Myocyte (in vitro differentiated cells): ENCODE results near the gene TMEM45B. TPM values are rescaled to one million over a fixed set of nuclear protein-coding genes. Genes with fewer than 3 reads are reported as not detected.
"Not testable (repeated sequence)": the region's sequence is repeated elsewhere in the genome, so short reads cannot be mapped to it uniquely, and the experiment has no call there.

Experiments used
- DNase-seq: peaks from one replicate; pipeline ENCODE4 v3.0.0-alpha.2; 2012; ENCODE audit warnings: low read depth
- polyA plus RNA-seq: library from polyadenylated mRNA; unstranded; fragments of >200 nt; gene quantifications from one replicate; pipeline ENCODE4 v1.2.1, GENCODE V29; 2012; ENCODE audit warnings: missing spikeins
- total RNA-seq: library from RNA; depleted of rRNA; stranded (reverse); fragments of >200 nt; gene quantifications from 2 replicates; pipeline ENCODE4 v1.2.3, GENCODE V29; 2014

The TMEM45B gene
- total RNA-seq, result 0.19 TPM in 1 of 2 replicates, not detected in the other
- polyA plus RNA-seq, result 0.08 TPM

DNA sequence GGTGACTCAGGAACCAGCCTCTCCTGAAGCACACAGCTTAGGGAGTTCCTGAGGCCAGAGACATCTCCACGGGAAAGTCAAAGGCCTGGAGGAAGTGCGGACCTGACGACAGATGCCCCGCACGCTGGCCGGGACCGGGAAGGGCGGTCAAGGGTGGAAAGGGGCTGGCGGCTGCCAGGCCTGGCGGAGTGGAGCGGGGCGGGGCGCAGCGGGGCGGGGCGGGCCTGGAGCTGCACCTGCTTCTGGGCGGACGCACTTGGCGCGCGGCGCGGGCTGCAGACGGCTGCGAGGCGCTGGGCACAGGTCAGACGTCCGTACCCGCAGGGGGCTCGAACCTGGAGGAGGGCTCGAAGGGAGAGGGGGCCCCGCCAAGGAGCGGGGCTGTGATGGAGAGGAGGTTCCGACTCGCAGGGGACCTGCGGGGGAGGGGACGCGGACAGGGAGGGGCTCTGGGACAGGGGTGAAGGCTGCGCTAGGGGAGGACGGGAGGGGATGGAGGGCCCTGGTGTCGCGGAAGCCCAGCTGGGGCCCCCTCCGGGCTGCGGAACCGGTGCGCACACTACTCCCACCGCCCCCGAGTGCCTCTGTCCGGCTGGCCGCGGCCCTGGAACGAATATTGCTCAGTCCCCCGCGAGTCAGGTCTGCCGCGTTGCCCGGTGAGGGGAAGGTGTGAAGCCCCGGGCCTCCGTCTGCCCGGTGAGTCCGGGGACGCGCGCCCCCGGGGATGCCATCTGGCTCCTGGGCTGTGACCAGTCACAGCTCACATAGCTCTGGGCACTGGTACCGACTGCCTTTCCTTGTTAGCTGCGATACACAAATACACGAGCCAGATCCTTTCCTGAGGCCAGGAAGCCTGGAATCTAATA is at the start of gene TMEM45B:
TSS of gene TMEM45B (plus strand) at position 253 of the 866 bp plus-strand sequence. CDS start 36,635 bp downstream, outside the sequence.
- no peak for DNase-seq

DNA sequence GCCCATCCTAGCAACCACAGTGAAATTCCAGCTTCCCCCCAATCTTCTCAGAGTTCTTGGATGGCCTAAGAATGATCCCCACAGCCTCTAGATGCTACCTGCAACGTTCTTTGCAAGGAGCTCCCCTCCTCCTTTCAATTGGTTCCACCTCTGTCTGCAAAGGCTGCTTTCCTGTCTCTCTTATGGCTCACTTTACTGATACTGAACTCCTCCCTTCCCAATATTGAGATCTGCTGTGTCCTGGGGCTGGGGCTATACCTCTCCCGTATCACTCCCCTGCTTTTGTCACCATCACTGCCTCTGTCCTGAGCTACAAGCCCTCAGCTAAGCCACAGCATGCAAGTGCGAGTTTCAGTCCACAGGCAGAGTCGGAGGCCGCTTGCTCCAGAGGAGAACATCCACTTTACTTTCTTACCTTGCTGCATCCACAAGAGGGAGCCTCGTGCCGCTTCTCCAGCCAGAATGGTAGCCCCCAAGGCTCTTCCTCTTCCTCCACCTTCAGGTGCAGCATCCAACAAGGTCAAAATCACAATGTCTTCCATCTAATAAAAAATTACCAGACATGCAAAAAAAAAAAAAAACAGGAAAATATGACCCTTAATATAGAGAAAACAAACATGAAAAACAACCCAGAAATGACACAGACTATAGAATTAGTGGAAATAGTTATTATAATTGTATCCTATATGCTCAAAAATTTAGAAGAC is 48.6 kb upstream of the TMEM45B start:
- peak; percentile 30 for DNase-seq

DNA sequence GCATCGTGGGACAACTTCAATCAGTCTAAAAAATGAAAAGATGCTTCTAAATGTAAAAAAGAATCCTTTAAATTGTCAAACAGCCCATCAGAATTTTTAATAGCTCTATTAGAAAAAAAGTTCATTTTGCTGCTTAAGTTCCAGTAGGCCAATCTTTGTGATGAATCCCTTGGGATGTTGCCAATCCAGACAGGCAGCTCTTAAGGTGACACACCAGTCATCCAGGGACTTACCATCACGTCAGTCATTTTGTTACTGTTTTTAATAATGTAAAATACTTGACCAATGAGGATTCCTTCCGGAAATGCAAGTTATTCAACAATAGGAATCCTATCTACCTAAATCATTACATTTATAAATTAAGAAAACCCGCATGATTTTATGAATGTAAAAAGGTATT is 47.8 kb upstream of the TMEM45B start:
- no peak for DNase-seq

DNA sequence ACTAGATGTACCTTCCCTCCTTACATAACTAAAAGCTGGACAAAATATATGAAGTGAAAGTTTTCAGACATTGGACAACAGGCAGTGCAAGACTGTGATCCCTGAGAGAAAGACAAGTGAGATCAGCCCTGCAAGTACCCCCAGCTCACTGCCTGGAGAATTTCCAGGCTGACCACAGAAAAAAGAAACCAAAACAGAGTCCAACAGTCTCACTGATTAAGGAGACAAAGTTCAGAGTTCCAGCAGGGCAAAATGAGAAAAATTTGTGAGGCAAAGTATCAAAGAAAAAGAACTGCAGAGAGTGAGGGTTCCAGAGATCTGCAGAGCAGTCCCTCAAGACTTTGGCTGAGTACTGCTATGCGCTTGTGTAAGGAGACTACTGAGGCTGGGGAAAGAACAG is 47.3 kb upstream of the TMEM45B start:
- no peak for DNase-seq

DNA sequence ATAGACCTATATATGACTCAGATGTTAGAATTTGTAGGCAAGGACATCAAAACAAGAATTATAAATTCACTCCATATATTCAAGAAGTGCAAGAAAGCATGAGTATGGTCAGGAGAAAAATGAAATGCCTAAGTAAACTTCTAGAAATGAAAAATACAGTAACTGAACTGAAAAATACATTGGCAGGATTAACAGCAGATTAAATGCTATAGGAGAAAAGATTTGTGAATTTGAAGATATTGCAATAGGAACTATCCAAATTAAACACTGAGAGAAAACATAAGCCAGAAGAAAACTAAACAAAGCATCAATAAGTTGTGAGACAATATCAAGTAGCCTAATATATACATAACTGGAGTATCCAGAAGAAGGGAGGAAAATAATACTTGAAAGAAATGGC is 46.6 kb upstream of the TMEM45B start:
- no peak for DNase-seq

DNA sequence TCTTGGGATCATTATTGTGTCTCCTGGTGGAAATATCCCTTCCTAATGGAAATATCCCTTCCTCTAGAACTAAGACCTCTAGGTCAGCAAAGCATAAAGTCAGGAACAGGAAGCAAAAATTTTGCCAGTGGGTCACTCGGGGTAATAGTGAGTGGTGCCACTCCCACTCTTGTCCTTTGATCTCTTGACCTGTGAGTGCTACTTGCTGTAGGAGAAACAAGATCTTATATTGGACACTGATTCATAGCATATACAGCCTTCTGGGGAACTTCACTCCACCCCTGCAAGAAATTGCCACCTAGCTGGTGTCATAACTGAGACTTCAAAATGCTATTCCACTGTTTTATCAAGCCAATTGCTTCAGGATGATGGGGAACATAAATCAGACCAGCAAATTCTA is 44.7 kb upstream of the TMEM45B start:
- DNase-seq, result no peak

DNA sequence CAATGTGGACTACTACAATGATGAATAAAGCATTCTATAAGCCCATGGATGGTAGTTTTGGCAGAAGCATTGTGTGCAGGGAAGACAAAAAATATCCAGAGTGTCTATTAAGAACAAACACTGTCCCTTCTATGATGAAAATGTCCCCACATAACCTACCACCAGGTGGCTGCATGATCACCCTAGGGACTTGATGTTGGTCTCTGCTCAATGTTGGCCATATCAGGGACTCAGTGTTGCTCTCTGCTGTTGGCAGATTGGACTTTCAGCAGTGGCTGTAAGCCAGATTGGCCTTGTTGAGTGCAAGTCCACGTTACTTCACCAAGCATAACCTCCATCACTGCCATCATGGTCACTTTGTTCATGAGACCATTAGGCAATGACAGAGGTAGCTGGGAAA is 44.2 kb upstream of the TMEM45B start:
- DNase-seq, result not testable (repeated sequence)

DNA sequence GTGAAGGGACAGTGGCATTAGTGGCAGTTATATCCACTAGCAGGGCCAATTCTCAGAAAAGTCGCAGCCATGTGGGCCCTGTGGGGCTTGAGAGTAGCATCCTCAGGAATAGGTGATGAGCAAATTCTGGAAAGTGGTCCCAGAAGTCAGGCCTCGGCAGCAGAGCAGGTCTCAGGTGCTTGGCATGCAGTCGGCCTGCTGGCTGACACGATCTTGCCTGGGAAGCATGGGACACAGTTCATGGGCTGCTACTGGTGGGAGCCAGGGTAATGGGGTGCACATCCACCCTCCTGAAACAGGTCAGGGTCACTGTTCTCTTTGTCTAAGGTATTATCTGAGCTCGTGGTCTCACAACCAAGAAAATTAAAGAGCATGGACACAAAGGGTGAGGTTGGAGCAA is 36.8 kb upstream of the TMEM45B start:
- DNase-seq, result no peak

DNA sequence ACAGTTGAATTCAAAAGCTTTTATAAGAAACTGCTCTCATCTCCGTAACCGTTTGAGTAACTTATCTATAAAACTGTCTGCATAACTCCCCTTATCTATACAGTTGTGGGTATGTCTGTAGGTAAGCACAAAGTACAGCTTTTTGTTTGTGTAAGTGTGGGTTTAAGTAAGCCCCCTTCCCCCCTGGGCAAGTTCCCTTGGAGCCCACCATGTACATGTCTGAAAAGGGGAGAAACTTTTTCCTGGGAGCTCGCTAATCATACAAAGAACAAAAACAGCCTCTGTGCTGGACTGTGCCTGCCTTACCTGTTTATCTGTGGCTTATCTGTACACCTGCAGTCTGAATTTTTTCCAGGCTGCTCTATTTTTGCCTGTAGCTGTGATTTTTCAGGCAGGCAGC is 36.3 kb upstream of the TMEM45B start:
- DNase-seq, result no peak

DNA sequence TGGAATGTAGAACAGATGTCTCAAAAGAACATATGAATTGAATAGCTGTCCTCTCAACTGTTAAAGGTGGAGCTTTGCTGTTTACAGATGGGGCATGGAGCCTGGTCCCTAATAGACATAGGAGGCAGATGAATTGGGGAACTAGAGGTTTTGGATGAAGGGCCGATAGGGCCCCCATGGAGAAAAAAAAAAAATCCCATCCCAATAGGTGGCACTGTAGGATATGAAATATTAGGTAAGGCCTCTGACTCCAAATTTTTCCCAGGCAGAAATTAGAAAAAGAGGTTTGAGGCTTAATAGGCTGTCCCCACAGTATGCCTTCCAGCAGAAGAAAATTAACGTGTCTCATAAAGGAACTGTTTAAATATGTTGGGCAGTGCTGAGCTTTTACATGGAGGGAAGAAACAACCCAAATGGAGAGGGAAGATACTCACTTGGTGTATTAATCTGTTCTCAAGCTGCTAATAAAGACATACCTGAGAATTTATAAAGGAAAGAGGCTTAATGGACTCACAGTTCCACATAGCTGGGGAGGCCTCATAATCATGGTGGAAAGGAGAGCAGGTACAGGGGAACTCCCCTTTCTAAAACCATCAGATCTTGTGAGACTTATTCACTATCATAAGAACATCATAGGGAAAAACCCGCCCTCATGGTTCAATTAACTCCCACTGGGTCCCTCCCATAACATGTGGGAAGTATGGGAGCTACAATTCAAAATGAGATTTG is 30.1 kb upstream of the TMEM45B start:
- DNase-seq, result peak; percentile 18

DNA sequence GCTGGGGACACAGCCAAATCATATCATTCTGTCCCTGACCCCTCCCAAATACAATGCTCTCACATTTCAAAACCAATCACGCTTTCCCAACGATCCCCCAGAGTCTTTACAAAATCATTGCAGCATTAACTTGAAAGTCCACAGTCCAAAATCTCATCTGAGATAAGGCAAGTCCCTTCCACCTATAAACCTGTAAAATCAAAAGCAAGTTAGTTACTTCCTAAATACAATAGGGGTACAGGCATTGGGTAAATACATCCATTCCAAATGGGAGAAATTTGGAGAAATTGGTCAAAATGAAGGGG is 29.6 kb upstream of the TMEM45B start:
- not testable (repeated sequence) for DNase-seq

DNA sequence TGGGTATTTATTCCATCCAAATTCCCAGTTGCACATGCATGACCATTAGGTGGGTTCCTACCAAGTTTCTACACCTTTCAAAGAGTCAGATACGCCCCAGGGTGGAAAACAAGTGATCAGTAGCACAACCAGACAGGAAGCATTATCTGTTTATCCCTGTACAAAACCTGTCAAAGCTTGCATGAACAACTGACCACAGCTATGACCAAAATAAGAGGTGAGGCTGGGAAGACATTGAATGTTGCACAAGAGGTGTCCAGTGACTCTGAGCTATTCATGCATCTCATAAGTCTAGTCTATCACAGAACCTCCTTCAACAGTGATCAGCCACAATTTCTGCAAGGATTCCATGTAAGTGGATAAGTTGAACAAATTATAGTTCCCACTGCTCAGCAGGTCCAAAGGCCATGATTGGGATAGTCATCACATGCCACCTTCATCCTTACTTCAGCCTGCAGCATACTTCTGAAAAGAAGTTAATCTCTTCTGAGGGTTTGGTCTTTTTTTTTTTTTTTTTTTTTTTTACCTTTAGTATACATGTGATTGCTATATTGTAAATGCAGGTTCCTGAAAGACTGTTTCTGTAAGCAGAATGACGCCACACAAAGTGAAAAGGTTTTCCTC is 28.0 kb upstream of the TMEM45B start:
- DNase-seq, result no peak

DNA sequence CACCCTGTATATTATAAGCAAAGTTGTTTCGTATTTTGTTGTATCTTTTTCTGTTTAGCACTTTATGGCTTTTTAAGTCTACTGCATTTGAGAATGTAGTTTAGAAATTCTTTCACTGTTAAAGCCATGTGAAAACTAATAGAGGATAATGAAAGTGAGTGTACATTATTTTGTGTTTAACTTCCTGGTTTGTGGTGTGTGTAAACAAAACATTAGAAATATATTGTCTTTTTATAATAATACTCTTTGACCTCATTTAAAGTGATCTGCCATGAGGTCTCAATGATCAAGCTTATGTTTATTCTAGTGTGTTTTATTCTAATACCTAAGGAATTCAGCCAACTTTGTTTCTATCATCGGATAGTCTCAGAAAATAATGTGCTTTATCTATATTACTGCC is 27.4 kb upstream of the TMEM45B start:
- no peak for DNase-seq

DNA sequence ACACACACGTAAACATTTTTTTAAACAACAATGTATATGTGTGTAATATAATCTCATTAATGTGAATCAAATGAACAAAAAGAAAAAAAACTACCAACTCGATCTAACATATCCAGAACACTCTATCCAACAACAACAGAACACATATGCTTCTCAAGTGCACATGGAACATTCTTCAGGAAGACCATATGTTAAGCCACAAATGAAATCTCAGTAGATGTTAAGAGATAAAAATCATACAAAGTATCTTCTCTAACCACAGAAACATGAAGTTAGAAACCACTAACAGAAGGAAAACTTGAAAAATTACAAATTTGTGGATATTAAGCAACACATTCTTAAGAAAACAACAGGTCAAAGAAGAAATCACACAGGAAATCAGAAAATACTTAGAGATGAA is 25.5 kb upstream of the TMEM45B start:
- DNase-seq, result no peak

DNA sequence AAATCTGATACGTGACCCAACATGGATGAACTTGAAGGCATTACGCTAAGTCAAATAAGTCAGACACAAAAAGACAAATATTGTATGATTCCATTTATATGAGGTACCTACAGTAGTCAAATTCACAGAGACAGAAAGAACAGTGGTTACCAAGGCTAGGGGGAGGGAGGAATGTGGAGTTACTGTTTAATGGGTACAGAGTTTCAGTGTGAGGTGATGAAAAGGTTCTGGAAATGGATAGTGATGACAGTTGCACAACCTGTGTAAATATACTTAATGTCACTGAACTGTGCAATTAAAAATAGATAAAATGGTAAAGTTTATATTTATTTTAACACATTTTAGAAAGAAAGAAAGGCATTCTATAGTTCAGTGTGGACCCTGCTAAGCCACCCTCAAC is 24.1 kb upstream of the TMEM45B start:
- DNase-seq, result no peak

DNA sequence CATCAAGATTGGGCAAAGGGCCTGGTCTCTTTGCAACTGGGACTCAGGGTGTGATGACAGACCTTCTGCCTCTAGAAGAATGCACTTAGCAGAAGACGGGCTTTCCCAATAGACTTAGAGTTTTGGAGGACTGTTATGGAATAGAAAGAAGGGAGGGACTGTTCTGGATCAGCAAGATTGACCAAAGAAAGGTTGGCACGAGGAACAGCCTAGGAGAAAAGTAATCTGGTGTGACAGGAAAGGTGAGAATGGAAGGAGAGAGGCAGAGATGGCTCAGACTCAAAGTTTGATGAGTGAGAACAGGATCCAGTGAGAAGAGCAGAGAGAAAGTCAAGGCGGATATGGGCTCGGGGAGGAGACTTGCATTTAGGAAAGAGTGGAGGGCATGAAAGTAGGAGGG is 23.0 kb upstream of the TMEM45B start:
- no peak for DNase-seq

DNA sequence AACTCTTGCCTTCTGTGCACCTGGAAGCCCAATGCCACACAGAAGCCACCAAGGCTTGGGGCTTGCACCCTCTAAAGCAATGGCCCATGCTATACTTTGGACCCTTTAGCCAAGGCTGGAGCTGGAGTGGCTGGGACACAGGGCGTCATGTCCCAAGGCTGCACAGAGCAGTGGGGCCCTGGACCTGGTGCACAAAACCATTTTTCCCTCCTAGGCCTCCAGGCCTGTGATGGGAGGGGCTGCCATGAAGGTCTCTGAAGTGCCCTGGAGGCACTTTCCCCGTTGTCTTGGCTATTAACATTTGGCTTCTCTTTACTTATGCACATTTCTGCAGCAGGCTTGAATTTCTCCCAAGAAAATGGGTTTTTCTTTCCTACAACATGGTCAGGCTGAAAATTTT is 20.6 kb upstream of the TMEM45B start:
- no peak for DNase-seq

DNA sequence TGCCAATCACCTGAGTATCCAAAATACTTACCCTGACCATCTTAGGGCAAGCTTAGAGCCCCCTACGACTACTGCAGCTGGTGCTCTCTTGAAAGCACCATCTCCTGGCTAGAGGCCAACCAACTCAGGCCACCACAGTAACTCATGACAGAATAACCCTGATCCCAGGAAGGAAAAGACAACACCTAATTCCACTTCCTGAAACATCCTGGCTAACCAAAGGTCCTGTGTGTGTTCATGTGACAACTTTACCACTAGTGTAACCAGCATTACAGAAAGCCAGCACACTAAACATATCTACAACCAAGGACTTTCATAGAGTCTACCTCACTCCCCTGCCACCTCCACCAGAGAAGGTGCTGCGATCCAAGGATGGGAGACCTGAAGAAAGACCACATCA is 17.4 kb upstream of the TMEM45B start:
- DNase-seq, result peak; percentile 4

DNA sequence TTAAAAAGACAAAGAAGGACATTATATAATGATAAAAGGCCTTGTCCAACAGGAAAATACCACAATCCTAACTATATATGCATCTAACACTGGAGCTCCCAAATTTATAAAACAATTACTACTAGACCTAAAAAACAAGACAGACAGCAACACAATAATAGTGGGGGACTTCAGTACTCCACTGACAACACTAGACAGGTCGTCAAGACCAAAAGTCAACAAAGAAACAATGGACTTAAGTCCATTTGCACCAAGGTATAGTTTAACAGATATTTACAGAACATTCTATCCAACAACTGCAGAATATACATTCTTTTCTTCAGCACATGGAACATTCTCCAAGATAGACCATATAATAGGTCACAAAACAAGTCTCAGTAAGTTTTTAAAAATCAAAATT is 15.5 kb upstream of the TMEM45B start:
- DNase-seq, result not testable (repeated sequence)

DNA sequence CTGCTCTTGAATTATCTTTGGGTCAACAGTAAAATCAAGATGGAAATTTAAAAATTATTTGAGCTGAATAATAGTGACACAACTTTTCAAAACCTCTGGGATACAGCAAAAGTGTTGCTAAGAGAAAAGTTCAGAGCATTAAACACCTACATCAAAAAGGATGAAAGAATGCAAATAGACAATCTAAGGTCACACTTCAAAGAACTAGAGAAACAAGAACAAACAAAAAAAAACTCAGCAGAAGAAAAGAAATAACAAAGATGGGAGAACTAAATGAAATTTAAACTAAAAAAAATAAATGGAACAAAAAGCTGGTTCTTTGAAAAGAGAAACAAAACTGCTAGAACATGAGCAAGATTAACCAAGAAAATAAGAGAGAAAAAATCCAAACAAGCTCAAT is 15.0 kb upstream of the TMEM45B start:
- DNase-seq, result no peak

DNA sequence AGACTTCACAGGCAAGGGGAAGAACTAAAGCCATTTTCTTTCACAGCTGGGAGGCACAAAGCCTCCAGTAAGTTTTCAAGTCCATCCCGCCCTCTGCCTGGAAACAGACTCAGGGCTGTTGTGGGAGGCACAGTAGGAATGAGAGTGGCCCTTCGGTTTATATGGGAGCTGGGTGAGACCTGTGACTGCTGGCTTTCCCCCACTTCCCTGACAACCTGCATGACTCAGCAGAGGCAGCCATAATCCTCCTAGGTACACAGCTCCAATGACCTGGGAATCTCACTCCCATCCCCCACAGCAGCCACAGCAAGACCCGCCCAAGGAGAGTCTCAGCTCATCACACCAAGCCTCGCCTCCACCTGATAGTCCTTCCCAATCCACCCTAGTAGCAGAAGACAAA is 12.1 kb upstream of the TMEM45B start:
- DNase-seq, result no peak

DNA sequence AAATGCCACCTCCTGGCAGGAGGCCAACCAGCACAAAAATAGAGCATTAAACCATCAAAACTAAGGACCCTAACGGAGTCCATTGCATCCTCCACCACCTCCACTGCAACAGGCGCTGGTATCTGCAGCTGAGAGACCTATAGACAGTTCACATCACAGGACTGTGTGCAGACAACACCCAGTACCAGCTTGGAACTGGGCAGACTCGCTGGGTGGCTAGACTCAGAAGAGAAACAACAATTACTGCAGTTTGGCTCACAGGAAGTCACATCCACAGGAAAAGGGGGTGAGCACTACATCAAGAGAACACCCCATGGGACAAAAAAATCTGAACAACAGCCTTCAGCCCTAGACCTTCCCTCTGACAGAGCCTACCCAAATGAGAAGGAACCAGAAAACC is 11.6 kb upstream of the TMEM45B start:
- DNase-seq, result no peak
